ENCODE measurements around the gene ACOX2.

DNA sequence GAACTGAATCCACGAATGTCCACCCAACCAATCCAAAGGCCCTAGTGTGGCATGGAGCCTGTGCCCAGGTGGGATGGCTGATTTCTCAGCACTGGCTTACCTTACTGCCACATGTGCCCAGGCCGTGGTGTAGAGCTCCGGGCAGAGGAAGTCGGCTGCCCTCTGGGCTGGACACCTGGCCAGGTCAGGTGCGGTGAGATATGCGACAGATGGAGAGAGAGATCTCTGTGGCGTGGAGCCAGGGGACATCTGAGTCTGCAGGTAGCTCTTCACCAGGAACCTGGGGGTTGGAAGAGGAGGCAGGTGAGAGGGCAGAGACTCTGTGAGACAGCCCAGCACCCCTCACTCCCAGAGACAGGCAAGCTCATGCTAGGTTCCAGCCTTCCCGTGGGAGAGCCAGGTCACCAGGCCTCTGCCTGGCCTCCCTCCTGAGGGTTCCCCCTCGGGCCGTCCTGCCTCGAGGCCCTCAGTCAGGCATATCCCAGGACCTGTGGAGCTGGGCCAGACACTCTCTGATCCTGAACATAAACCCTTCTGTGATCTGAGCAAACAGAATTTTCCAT lies 12.6 kb downstream of the ACOX2 start:
- no peak for TF ChIP-seq WRNIP1 (IDR thresholded peaks at IDR 0.05; ENCODE audit: borderline replicate concordance, low read depth, low read length)
- TF ChIP-seq, protein P1, sequence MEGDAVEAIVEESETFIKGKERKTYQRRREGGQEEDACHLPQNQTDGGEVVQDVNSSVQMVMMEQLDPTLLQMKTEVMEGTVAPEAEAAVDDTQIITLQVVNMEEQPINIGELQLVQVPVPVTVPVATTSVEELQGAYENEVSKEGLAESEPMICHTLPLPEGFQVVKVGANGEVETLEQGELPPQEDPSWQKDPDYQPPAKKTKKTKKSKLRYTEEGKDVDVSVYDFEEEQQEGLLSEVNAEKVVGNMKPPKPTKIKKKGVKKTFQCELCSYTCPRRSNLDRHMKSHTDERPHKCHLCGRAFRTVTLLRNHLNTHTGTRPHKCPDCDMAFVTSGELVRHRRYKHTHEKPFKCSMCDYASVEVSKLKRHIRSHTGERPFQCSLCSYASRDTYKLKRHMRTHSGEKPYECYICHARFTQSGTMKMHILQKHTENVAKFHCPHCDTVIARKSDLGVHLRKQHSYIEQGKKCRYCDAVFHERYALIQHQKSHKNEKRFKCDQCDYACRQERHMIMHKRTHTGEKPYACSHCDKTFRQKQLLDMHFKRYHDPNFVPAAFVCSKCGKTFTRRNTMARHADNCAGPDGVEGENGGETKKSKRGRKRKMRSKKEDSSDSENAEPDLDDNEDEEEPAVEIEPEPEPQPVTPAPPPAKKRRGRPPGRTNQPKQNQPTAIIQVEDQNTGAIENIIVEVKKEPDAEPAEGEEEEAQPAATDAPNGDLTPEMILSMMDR (IDR thresholded peaks at IDR 0.05 in 2 of 3, conservative IDR thresholded peaks at IDR 0.05 in 1 of 3; ENCODE audit: control insufficient read depth in 2 of 3, extremely low read depth in 1 of 3, insufficient read depth in 1 of 3, low read depth in 3 of 3, low read length in 3 of 3): no peak
- no peak for TF ChIP-seq TCF3 (IDR thresholded peaks at IDR 0.05; ENCODE audit: borderline replicate concordance, insufficient read depth, low read depth, low read length)
- no peak for TF ChIP-seq EZH2 (IDR thresholded peaks at IDR 0.05; ENCODE audit: borderline replicate concordance, control insufficient read depth, low read depth, low read length)
- TF ChIP-seq, protein P2, sequence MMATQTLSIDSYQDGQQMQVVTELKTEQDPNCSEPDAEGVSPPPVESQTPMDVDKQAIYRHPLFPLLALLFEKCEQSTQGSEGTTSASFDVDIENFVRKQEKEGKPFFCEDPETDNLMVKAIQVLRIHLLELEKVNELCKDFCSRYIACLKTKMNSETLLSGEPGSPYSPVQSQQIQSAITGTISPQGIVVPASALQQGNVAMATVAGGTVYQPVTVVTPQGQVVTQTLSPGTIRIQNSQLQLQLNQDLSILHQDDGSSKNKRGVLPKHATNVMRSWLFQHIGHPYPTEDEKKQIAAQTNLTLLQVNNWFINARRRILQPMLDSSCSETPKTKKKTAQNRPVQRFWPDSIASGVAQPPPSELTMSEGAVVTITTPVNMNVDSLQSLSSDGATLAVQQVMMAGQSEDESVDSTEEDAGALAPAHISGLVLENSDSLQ (IDR thresholded peaks at IDR 0.05): no peak
- no peak for TF ChIP-seq ZNF274 (IDR thresholded peaks at IDR 0.05; ENCODE audit: insufficient read depth, insufficient read length)
- TF ChIP-seq POLR2AphosphoS2 (IDR thresholded peaks at IDR 0.05; ENCODE audit: low read depth, low read length): no peak
- no peak for TF ChIP-seq MTA2 (IDR thresholded peaks at IDR 0.05; ENCODE audit: low read depth)
- TF ChIP-seq, protein P3, sequence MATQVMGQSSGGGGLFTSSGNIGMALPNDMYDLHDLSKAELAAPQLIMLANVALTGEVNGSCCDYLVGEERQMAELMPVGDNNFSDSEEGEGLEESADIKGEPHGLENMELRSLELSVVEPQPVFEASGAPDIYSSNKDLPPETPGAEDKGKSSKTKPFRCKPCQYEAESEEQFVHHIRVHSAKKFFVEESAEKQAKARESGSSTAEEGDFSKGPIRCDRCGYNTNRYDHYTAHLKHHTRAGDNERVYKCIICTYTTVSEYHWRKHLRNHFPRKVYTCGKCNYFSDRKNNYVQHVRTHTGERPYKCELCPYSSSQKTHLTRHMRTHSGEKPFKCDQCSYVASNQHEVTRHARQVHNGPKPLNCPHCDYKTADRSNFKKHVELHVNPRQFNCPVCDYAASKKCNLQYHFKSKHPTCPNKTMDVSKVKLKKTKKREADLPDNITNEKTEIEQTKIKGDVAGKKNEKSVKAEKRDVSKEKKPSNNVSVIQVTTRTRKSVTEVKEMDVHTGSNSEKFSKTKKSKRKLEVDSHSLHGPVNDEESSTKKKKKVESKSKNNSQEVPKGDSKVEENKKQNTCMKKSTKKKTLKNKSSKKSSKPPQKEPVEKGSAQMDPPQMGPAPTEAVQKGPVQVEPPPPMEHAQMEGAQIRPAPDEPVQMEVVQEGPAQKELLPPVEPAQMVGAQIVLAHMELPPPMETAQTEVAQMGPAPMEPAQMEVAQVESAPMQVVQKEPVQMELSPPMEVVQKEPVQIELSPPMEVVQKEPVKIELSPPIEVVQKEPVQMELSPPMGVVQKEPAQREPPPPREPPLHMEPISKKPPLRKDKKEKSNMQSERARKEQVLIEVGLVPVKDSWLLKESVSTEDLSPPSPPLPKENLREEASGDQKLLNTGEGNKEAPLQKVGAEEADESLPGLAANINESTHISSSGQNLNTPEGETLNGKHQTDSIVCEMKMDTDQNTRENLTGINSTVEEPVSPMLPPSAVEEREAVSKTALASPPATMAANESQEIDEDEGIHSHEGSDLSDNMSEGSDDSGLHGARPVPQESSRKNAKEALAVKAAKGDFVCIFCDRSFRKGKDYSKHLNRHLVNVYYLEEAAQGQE (IDR thresholded peaks at IDR 0.05; ENCODE audit: low read depth, low read length): no peak
- no peak for TF ChIP-seq HDGF (IDR thresholded peaks at IDR 0.05)
- no peak for TF ChIP-seq MXI1 (IDR thresholded peaks at IDR 0.05; ENCODE audit: low read depth, low read length)
- no peak for TF ChIP-seq SIX5 (IDR thresholded peaks at IDR 0.05; ENCODE audit: low read depth, low read length, severe bottlenecking)
